ENCODE results near the gene ARHGAP8.
"Not testable (repeated sequence)": the region's sequence is repeated elsewhere in the genome, so short reads cannot be mapped to it uniquely, and the experiment has no call there.

The ARHGAP8 gene

DNA sequence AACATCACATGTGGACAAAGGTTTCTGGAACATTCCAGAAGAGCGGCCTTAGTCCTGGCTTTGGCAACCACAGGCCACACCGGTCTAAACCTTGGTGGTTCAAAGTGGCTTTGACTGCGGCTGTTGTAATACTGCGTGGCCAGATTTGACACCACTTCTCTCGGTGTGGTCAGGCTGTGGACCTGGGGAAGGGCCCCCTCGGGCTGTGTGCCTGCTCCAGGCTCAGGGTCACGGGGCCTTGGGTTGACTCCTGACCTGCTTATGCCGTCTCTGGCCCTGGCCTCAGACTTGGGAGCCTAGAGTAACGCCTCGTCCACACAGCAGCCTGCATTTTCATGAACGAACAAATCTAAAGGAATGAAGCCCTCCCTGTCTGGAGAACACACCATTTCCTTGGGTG is 139.4 kb downstream of the ARHGAP8 start:
- DNase-seq = no peak

- DNase-seq = no peak
Measured at GRCh38 chr22:44892243-44892642, 139.9 kb downstream of the ARHGAP8 start.

GRCh38 chr22:44892803-44893730 is 140.7 kb downstream of the ARHGAP8 start:
- no peak for DNase-seq

- DNase-seq = no peak
Measured at GRCh38 chr22:44893731-44894080, 141.3 kb downstream of the ARHGAP8 start.

- DNase-seq = no peak
Measured at GRCh38 chr22:44894321-44894720, 141.9 kb downstream of the ARHGAP8 start.

DNA sequence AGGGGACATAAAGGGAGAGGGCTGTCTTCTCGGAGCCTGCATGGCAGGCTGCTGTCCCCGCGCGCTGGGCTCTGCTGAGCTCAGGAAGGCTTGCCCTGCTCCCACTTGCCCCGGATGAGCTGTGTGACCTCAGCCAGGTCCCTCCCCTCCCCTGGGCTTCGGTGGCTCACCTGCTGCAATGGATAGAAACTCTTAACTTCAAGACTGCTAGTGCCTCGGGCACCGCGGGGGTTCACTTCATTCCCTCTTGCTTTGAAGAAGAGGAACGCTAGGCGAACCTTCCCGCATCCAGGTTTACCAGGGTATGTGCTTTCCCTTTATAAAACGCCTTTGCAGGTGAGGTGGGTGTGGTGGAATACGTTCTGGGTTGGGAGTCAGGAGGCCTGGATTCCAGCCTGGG is 142.4 kb downstream of the ARHGAP8 start:
- no peak for DNase-seq

DNA sequence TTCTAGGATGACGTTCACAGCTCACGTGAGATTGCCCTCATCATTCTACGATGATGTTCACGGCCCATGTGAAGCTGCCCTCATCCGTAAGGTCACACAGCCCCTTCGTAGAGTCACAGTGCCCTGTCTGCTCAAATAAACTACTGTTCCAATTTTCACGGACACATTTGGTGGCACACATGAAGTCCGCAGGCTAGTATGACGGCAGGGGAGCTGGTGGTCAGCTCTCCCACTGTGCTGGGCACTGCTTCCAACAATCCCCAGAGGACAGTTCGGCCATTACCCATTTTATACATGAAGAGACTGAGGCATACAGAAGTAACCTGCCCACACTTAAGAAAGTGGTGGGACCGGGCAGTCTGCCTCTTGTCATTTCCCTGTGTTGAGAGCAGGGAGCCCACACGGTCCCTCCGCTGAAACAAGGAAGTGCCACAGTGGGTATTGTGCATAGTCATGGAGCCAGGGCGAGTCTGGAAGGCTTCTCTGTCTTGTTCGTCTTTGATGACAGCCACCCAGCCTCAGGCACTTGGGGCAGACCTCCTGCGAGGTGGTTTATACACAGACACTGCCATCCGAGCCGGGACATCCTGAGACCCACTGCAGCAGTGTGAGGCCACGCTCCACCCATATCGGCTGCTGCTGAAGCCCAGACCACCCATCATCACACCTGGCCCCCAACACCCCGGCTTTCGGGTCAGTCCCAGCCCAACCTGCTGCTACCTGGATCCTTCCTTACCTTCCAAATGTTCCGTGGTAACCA is 143.1 kb downstream of the ARHGAP8 start:
- DNase-seq = no peak

DNA sequence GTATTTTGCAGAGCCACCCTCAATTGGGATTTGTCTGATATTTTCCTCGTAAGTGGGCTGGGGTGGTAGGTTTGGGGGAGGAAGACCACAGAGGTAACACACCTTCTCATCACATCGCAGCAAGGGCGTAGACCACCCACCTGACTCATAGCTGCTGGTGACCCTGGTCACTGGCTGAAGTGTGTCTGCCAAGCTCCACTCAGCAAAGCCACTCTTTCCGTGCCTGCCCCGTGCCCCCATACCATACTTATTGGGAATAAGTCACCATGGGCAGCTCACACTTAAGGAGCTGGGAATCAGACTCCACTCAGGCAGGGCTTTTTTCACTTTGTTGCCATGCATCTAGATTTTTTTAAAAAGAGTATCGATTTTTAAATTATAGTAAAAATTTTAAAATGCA is 145.9 kb downstream of the ARHGAP8 start:
- DNase-seq = no peak

DNA sequence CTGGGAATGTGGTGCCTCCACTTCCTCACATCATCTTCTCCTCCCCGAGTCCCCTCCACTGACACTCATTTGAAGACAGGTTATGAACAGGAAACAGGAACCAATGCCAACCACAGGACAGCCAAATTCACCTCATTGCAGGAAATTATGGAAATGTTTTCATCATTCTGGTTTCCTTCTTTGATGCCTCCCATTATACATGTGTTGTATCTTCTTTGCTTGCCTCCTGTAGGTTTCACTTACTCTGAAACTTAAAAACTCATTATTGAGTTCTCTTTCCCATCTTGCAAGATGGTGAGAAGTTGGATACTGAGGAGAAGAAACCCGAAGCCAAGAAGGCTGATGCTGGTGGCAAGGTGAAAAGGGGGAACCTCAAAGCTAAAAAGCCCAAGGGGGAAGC is 148.9 kb downstream of the ARHGAP8 start:
- DNase-seq = no peak

DNA sequence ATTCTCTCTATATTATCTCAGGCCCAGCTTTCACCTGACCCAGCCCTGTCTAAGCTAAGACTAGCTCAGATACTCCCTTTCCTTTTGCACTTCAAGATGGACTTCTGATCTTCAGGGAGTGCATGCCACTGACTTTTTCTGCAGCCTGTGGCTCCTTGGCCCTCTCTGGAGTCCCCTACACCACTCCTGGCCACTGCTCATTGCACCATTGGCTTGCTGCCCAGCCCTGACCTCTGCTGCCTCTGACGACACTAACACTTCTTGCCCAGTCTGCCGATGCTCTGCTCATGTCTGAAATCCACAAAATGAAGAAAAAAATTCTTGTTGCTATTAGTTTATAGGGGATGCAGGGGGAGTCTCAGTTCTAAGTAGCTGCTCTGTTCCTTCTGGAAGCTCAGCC is 150.8 kb downstream of the ARHGAP8 start:
- DNase-seq = not testable (repeated sequence)

- DNase-seq = not testable (repeated sequence)
Measured at GRCh38 chr22:44904492-44905152, 152.2 kb downstream of the ARHGAP8 start.

DNA sequence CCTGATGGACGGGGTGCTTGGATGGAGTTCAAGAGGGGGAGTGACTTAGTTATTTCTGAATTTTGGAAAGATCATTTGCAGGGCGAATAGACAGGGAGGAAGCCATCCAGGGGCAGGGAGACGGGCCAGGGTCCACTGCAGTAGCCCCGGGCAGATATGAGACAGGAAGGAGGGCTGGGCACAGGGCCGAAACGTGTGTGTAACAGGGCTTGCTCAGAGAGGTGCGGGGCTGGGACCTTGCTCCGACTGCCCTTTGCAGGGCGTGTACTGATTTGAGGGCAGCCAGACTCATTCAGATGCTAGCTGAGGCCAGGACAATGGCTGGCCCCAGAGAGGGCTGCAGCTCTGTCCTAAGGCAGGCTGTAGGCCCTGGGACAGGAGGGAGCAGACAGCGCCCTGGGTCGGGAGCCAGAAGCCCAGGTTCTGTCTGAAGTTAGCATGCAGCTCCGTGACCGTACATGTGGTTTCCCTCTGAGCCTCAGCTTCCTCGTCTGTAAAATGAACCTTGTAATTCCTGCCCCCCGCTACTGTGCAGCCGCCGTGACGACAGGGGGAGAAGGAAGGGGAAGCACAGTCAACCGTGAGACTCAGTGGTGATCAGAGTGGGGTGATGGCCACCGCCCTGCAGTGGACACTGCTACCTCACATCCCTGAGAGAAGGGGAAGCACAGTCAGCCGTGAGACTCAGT is 154.0 kb downstream of the ARHGAP8 start:
- no peak for DNase-seq

- DNase-seq = no peak
Measured at GRCh38 chr22:44906999-44907644, 154.7 kb downstream of the ARHGAP8 start.

DNA sequence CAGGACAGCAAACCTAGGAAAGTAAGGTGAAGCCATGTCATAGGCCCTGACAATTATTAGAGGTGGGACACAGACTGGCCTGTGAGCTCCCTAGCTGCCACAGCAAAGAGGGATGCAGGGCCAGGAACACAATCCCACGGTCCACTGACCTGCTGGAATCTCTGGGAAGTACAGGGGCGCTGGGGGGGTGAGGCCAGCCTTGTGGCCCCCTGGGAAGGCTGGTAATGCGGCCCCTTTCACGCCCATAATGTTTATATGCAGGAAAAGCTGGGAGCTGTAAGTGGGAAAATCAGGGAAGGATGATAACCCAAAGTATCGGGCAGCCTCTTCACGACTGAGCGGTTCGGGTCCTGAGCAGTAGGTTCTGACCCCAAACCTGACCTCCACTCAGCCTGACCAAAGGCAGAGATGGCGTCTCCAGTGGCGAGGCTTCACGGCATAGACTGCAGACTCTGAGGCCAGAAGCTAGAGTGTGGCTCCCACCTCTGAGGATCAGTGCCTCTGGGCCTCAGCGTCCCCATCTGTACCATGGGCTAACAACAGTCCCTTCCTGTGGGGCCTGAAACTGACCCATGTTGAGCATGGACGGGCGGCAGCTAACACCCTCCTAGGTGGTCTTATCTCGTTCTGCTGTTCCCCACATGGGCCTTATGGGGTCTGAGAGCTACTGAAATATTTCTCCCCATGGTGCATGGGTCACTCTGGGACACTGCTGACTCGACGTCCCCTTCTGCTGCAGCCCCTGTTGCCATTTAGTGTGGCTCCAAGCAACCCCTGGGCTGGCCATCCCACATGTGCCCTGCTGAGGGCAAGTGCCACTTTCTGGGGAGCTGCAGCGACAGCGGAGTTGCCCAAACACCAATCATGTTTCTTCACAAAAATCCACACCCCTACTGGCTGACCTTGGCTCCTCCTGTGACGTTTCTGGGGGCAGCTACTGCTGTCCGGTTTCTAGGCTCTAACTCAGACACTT is 155.7 kb downstream of the ARHGAP8 start:
- DNase-seq = no peak

DNA sequence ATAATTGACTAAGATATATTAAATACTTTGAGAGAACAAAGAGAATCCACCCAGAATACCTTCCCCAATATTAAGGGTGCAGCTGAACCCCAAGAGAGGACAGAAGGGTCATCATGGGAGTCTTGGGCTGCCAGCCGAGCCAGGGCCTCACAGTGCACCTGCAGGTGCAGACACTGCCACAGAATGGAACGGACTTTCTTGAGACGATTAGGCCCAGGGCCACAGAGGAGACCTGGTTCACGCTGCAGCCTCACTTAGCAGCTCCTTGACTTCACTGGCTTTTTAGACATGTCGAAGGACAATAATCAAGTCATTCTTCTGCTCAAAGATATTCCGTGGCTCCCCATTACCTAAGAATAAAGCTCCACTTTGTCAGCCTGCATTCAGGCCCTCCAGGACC is 156.9 kb downstream of the ARHGAP8 start:
- DNase-seq = no peak

All from activated T-cell treated with anti-CD3 and anti-CD28 coated beads for 4 hours (primary cell).